GM19193 (cell line): ENCODE measurements around the gene CELF1.

Source experiments
- POLR2A ChIP-seq: IDR thresholded peaks from 4 replicates; pipeline ENCODE4 v1.6.1; 2011; ENCODE audit not compliant: insufficient read depth, insufficient read length; ENCODE audit errors: extremely low read depth

Gene CELF1

GRCh38 chr11:47415949-47416472 is 136.9 kb downstream of the CELF1 start:
- no peak for TF ChIP-seq POLR2A
